HCT116 (cell line): ENCODE results near the gene ADGRA1.

Experiments used
- POLR2A ChIP-seq: IDR thresholded peaks from 2 replicates; pipeline ENCODE4 v1.7.0; 2011; ENCODE audit warnings: borderline replicate concordance; ENCODE audit not compliant: insufficient read depth, insufficient read length; ENCODE audit errors: extremely low read depth
- POLR2AphosphoS5 ChIP-seq: IDR thresholded peaks from 2 replicates; pipeline ENCODE4 v1.6.1; 2011; ENCODE audit warnings: mild to moderate bottlenecking, low read depth, low read length, moderate library complexity
- RAD21 ChIP-seq: IDR thresholded peaks from 2 replicates; pipeline ENCODE4 v1.6.1; 2012; ENCODE audit warnings: low read depth, mild to moderate bottlenecking
- TF ChIP-seq, protein P1 (sequence below): IDR thresholded peaks from 2 replicates; pipeline ENCODE4 v1.6.1; 2012
- TF ChIP-seq, protein P2 (sequence below), 3 experiments: fragments of 200-600 bp in 1 of 3; sonication (generic) in 1 of 3; IDR thresholded peaks in 2 of 3; conservative IDR thresholded peaks in 1 of 3; 2 replicates each; pipeline ENCODE4 v1.5.1; 2012 to 2017; ENCODE audit warnings: low read depth in 2 of 3, low read length in 2 of 3, antibody characterized with exemption in 1 of 3, borderline replicate concordance in 1 of 3, control low read depth in 1 of 3, mild to moderate bottlenecking in 1 of 3, mixed read lengths in 1 of 3, mixed run types in 1 of 3, moderate library complexity in 1 of 3; ENCODE audit not compliant: insufficient read depth in 1 of 3
- TF ChIP-seq, protein P3 (sequence below): IDR thresholded peaks from 2 replicates; pipeline ENCODE4 v1.6.1; 2011; ENCODE audit warnings: mild to moderate bottlenecking, low read length, moderate library complexity; ENCODE audit not compliant: insufficient replicate concordance; ENCODE audit errors: extremely low read depth

DNA sequence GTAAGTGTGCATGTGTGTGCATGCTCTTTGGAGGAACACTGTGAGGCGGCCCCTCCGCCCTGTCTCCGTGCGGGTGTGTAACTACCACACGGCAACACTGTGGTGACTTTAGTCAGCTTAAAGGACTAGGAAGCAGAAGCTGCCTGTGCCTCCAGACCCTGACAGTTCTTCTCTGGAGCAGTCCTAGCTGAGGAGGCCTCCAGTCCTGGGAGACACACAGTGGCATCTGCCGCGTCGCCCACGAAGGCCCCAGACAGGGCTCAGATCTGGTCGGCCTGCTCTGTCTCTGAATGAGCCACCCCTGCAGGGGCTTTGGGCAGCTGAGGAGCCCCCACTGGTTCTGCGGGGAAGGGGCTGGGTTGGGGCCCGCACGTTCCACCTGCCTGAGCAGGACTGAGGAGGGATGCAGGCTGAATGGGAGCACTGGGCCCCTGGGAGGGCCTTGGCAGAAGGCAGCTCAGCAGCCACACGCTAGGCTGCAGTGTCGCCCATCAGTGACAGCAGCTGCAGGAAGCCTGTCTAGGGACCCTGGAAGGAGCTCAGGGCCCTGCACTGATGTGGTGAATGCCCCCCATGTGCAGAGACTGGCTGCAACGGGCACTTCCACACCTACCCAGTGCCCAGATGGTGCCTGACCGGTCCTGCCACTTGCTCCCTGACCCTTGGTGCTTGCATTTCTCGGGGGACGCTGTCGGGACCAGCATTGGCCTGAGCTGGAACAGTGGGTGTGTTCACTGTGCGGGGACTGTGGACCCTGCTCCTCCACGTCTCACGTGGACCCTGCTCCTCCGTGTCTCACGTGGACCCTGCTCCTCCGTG lies 45.0 kb downstream of the ADGRA1 start:
- TF ChIP-seq, protein P1, sequence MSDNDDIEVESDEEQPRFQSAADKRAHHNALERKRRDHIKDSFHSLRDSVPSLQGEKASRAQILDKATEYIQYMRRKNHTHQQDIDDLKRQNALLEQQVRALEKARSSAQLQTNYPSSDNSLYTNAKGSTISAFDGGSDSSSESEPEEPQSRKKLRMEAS, result no peak
- TF ChIP-seq, protein P2, sequence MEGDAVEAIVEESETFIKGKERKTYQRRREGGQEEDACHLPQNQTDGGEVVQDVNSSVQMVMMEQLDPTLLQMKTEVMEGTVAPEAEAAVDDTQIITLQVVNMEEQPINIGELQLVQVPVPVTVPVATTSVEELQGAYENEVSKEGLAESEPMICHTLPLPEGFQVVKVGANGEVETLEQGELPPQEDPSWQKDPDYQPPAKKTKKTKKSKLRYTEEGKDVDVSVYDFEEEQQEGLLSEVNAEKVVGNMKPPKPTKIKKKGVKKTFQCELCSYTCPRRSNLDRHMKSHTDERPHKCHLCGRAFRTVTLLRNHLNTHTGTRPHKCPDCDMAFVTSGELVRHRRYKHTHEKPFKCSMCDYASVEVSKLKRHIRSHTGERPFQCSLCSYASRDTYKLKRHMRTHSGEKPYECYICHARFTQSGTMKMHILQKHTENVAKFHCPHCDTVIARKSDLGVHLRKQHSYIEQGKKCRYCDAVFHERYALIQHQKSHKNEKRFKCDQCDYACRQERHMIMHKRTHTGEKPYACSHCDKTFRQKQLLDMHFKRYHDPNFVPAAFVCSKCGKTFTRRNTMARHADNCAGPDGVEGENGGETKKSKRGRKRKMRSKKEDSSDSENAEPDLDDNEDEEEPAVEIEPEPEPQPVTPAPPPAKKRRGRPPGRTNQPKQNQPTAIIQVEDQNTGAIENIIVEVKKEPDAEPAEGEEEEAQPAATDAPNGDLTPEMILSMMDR (IDR thresholded peaks at IDR 0.05 in 2 of 3, conservative IDR thresholded peaks at IDR 0.05 in 1 of 3; ENCODE audit: borderline replicate concordance in 1 of 3, insufficient read depth in 1 of 3, low read depth in 2 of 3, low read length in 2 of 3), result no peak
- TF ChIP-seq POLR2AphosphoS5 (no peak), POLR2A (no peak), RAD21 (no peak)
- TF ChIP-seq, protein P3, sequence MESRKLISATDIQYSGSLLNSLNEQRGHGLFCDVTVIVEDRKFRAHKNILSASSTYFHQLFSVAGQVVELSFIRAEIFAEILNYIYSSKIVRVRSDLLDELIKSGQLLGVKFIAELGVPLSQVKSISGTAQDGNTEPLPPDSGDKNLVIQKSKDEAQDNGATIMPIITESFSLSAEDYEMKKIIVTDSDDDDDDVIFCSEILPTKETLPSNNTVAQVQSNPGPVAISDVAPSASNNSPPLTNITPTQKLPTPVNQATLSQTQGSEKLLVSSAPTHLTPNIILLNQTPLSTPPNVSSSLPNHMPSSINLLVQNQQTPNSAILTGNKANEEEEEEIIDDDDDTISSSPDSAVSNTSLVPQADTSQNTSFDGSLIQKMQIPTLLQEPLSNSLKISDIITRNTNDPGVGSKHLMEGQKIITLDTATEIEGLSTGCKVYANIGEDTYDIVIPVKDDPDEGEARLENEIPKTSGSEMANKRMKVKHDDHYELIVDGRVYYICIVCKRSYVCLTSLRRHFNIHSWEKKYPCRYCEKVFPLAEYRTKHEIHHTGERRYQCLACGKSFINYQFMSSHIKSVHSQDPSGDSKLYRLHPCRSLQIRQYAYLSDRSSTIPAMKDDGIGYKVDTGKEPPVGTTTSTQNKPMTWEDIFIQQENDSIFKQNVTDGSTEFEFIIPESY, result no peak
